ENCODE results near the gene ATP2B2. TPM values are rescaled to one million over a fixed set of nuclear protein-coding genes. Genes with fewer than 3 reads are reported as not detected.

Gene ATP2B2
- total and polyA plus RNA-seq, 2 experiments from 2014 or later: 0.66 to 1.8 TPM

DNA sequence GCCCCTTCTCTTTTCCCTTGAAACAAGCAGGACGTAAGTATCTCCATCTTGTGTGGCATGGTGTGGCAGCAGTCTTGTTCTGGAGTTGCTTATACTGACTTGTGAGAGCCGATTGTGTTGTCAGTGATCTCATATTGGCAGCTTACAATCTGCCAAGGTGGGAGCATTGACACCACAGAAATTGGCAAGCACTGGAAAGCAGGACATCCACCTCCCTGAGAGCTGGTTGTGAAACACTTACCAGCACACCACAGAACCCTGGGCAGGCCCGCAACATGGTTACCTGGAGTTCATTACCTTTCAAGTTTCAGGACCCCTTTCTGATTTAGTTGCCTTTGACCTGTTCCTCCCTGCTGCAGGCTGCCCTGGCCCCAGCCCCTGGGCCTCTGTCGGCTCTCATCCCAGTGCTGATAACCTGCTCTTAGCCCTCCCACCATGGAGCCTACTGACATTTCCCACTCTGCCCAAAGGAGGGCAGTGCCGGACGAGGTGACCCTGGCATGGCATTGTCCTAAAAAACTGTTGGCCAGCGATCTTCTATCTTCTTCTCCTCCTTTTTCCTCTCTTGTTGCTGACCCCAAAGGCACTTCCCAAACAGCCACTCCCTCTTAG is 10.6 kb upstream of the ATP2B2 start:
- H3K4me1 ChIP-seq (ENCODE audit: insufficient read depth): no peaks in the 10 kb centered on the region
- H3K79me2 ChIP-seq: no peaks in the 10 kb centered on the region
- H3K27ac ChIP-seq: no peak overlapping the region
- TF ChIP-seq EZH2 (IDR thresholded peaks at IDR 0.05; ENCODE audit: borderline replicate concordance): no peak
- no peak for TF ChIP-seq CTCF (IDR thresholded peaks at IDR 0.05; ENCODE audit: poor library complexity)
- TF ChIP-seq EZH2phosphoT487 (IDR thresholded peaks at IDR 0.05; ENCODE audit: low read depth, severe bottlenecking, unreplicated experiment): no peak
- H3K9me2 ChIP-seq (replicated peaks; ENCODE audit: insufficient read depth): no peaks in the 10 kb centered on the region
- peaks cover 7% of the 10 kb centered on the region for H3K27me3 ChIP-seq
- H3K9me3 ChIP-seq (ENCODE audit: low read depth): no peaks in the 10 kb centered on the region
- DNase-seq (ENCODE audit: low spot score): no peak
- no peaks in the 10 kb centered on the region for H3K36me3 ChIP-seq (replicated peaks; ENCODE audit: insufficient read depth, low read depth)
- H4K20me1 ChIP-seq (ENCODE audit: insufficient read depth, poor library complexity, severe bottlenecking): no peaks in the 10 kb centered on the region
- no peak overlapping the region for H3K4me2 ChIP-seq
- no peak overlapping the region for H3K4me3 ChIP-seq
- WGBS (ENCODE audit: low lambda C conversion rate, missing lambda C conversion rate): 77% methylated on average over 7 of the region's 7 CpGs
- no peak overlapping the region for H2AFZ ChIP-seq

GRCh38 chr3:10515396-10515795 is 10.0 kb upstream of the ATP2B2 start:
- H3K79me2 ChIP-seq: no peaks in the 10 kb centered on the region
- WGBS (ENCODE audit: low lambda C conversion rate, missing lambda C conversion rate): 86% methylated on average over 3 of the region's 3 CpGs
- no peak for DNase-seq (ENCODE audit: low spot score)
- H3K4me3 ChIP-seq: no peak overlapping the region
- no peak overlapping the region for H3K4me2 ChIP-seq
- H3K9me2 ChIP-seq (replicated peaks; ENCODE audit: insufficient read depth): no peaks in the 10 kb centered on the region
- no peak overlapping the region for H3K27ac ChIP-seq
- H3K9me3 ChIP-seq (ENCODE audit: low read depth): no peaks in the 10 kb centered on the region
- H3K27me3 ChIP-seq: peaks cover 3% of the 10 kb centered on the region
- no peak overlapping the region for H2AFZ ChIP-seq
- H3K36me3 ChIP-seq (replicated peaks; ENCODE audit: insufficient read depth, low read depth): no peaks in the 10 kb centered on the region
- no peak for TF ChIP-seq EZH2phosphoT487 (IDR thresholded peaks at IDR 0.05; ENCODE audit: low read depth, severe bottlenecking, unreplicated experiment)
- no peaks in the 10 kb centered on the region for H4K20me1 ChIP-seq (ENCODE audit: insufficient read depth, poor library complexity, severe bottlenecking)
- H3K4me1 ChIP-seq (ENCODE audit: insufficient read depth): no peaks in the 10 kb centered on the region

DNA sequence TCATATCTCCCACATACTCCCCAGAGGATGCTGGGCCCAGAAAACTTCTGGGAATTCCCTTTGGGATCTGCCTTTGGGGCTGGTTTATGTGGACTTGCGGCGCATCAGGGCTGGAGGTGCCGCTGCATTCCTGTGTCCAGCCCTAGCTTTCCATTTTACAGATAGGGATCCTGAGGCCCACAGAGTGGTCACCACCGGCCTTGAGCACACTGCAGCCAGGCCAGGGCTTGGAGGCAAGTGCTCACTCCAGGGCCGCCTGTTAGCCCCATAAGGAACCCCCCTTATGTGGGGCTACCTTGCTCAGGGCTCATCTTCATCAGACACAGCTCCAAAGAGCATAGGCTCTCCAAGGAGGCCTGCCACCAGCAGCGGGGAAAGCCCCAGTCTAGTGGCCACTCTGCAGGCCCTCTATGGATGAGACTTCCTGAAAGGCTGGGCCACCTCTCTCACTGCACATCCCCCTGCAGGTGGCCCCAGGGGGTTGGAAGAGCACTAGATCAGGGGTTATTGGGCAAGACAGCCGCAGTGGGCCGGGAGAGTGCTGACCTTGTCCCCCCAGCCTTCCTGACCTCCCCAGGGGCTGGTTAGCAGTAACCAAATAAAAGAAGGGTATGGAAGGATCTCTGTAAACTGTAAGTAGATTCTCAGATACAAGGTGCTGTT is 9.2 kb upstream of the ATP2B2 start:
- Histone ChIP-seq H3K9me3 (ENCODE audit: low read depth) (no peaks in the 10 kb centered on the region), H3K4me2 (no peak overlapping the region), H4K20me1 (ENCODE audit: insufficient read depth, poor library complexity, severe bottlenecking) (no peaks in the 10 kb centered on the region), H3K27ac (no peak overlapping the region), H3K4me1 (ENCODE audit: insufficient read depth) (no peaks in the 10 kb centered on the region), H3K36me3 (replicated peaks; ENCODE audit: insufficient read depth, low read depth) (no peaks in the 10 kb centered on the region), H3K27me3 (peaks cover 3% of the 10 kb centered on the region), H3K79me2 (no peaks in the 10 kb centered on the region), H3K9me2 (replicated peaks; ENCODE audit: insufficient read depth) (no peaks in the 10 kb centered on the region), H2AFZ (no peak overlapping the region), H3K4me3 (no peak overlapping the region)
- DNase-seq (ENCODE audit: low spot score): no peak
- no peak for TF ChIP-seq CTCF (IDR thresholded peaks at IDR 0.05; ENCODE audit: poor library complexity)
- TF ChIP-seq EZH2 (IDR thresholded peaks at IDR 0.05; ENCODE audit: borderline replicate concordance): no peak
- TF ChIP-seq EZH2phosphoT487 (IDR thresholded peaks at IDR 0.05; ENCODE audit: low read depth, severe bottlenecking, unreplicated experiment): no peak
- WGBS (ENCODE audit: low lambda C conversion rate, missing lambda C conversion rate): 75% methylated on average over 8 of the region's 8 CpGs

GRCh38 chr3:10513306-10513705 is 7.9 kb upstream of the ATP2B2 start:
- no peaks in the 10 kb centered on the region for H3K9me2 ChIP-seq (replicated peaks; ENCODE audit: insufficient read depth)
- H4K20me1 ChIP-seq (ENCODE audit: insufficient read depth, poor library complexity, severe bottlenecking): no peaks in the 10 kb centered on the region
- no peak overlapping the region for H3K27ac ChIP-seq
- no peak overlapping the region for H3K4me3 ChIP-seq
- H3K4me1 ChIP-seq (ENCODE audit: insufficient read depth): no peaks in the 10 kb centered on the region
- H2AFZ ChIP-seq: no peak overlapping the region
- H3K36me3 ChIP-seq (replicated peaks; ENCODE audit: insufficient read depth, low read depth): no peaks in the 10 kb centered on the region
- no peak for DNase-seq (ENCODE audit: low spot score)
- peaks cover 3% of the 10 kb centered on the region for H3K27me3 ChIP-seq
- no peak for TF ChIP-seq EZH2 (IDR thresholded peaks at IDR 0.05; ENCODE audit: borderline replicate concordance)
- no peak for TF ChIP-seq EZH2phosphoT487 (IDR thresholded peaks at IDR 0.05; ENCODE audit: low read depth, severe bottlenecking, unreplicated experiment)
- no peak for TF ChIP-seq CTCF (IDR thresholded peaks at IDR 0.05; ENCODE audit: poor library complexity)
- H3K9me3 ChIP-seq (ENCODE audit: low read depth): no peaks in the 10 kb centered on the region
- H3K79me2 ChIP-seq: no peaks in the 10 kb centered on the region
- WGBS (ENCODE audit: low lambda C conversion rate, missing lambda C conversion rate): 91% methylated on average over 8 of the region's 8 CpGs
- no peak overlapping the region for H3K4me2 ChIP-seq
